Endodermal cell (in vitro differentiated cells): ENCODE measurements around the gene MINDY4. TPM values are rescaled to one million over a fixed set of nuclear protein-coding genes. Genes with fewer than 3 reads are reported as not detected.

ENCODE experiments used
- DNase-seq: peaks from one replicate; pipeline ENCODE4 v3.0.0-alpha.2; 2017
- H3K27ac ChIP-seq: 2 replicates; pipeline ENCODE4 v1.5.1; 2013; ENCODE audit warnings: mild to moderate bottlenecking, low read depth, low read length, moderate library complexity
- H3K27me3 ChIP-seq: 2 replicates; pipeline ENCODE4 v1.6.1; 2013; ENCODE audit warnings: mild to moderate bottlenecking, low read length, moderate library complexity; ENCODE audit not compliant: insufficient read depth, control insufficient read depth, poor library complexity, severe bottlenecking
- H3K36me3 ChIP-seq: 2 replicates; pipeline ENCODE4 v1.7.0; 2013; ENCODE audit warnings: mild to moderate bottlenecking, low read length, moderate library complexity; ENCODE audit not compliant: control insufficient read depth, insufficient read depth
- H3K4me1 ChIP-seq: one replicate; pipeline ENCODE4 v1.7.0; 2013; ENCODE audit warnings: low read length; ENCODE audit not compliant: control insufficient read depth, insufficient read depth
- H3K4me3 ChIP-seq: 2 replicates; pipeline ENCODE4 v1.5.1; 2013; ENCODE audit warnings: mild to moderate bottlenecking, low read length, moderate library complexity
- H3K9ac ChIP-seq: 2 replicates; pipeline ENCODE4 v1.6.1; 2013; ENCODE audit warnings: mild to moderate bottlenecking, low read length, moderate library complexity; ENCODE audit not compliant: poor library complexity, severe bottlenecking; ENCODE audit errors: extremely low read depth
- H3K9me3 ChIP-seq: 2 replicates; pipeline ENCODE4 v1.6.1; 2013; ENCODE audit warnings: mild to moderate bottlenecking, low read length, moderate library complexity; ENCODE audit not compliant: control insufficient read depth
- H3K27ac Mint-ChIP-seq: 2 replicates; pipeline ENCODE4 v1.8.0; 2020; ENCODE audit warnings: mixed read lengths
- H3K27me3 Mint-ChIP-seq: 2 replicates; pipeline ENCODE4 v1.8.0; 2021; ENCODE audit warnings: mild to moderate bottlenecking, mixed read lengths; ENCODE audit not compliant: insufficient read depth
- H3K36me3 Mint-ChIP-seq: 2 replicates; pipeline ENCODE4 v1.8.0; 2020; ENCODE audit warnings: low read depth, mixed read lengths
- H3K4me1 Mint-ChIP-seq: 2 replicates; pipeline ENCODE4 v1.8.0; 2020; ENCODE audit warnings: mixed read lengths
- H3K4me3 Mint-ChIP-seq: 2 replicates; pipeline ENCODE4 v1.8.0; 2020; ENCODE audit warnings: mild to moderate bottlenecking, moderate library complexity, mixed read lengths
- H3K9me3 Mint-ChIP-seq: 2 replicates; pipeline ENCODE4 v1.8.0; 2020; ENCODE audit warnings: mild to moderate bottlenecking, mixed read lengths
- WGBS, 2 experiments: methylation state at CpG; one replicate each; pipeline versions ENCODE4 v1.1.5 to v1.1.7; 2013; ENCODE audit warnings: missing lambda C conversion rate in 2 of 2, mixed read lengths in 1 of 2; ENCODE audit not compliant: insufficient coverage in 1 of 2, insufficient read length in 1 of 2; 5-methylcytosine and 5-hydroxymethylcytosine counted together
- long read RNA-seq, 4 experiments: library from polyadenylated mRNA in 2 of 4; library from RNA in 1 of 4; library from capped mRNA in 1 of 4; stranded (forward) in 3 of 4; unstranded in 1 of 4; transcript quantifications; one replicate each; pipeline ENCODE4 v2.0.0, GENCODE V29; 2020 to 2021; ENCODE audit warnings: inconsistent platforms in 1 of 4
- polyA plus RNA-seq, 2 experiments: library from polyadenylated mRNA; stranded (reverse); fragments of 50-300 nt; gene quantifications; one replicate each; pipeline ENCODE4 v1.2.3, GENCODE V29; 2013
- total RNA-seq, 2 donors: library from RNA; stranded (reverse); fragmentation: NEBNext Ultra II Directional in 1 of 2; extraction: Animal tissue kit (Norgen Biotek cat#: 25700) in 1 of 2; gene quantifications; 2 replicates in 1 of 2; 3 replicates in 1 of 2; pipeline ENCODE4 v1.2.1, GENCODE V29; 2021
- TF ChIP-seq, protein P1 (sequence below): fragments of 200-600 bp; sonication (generic); conservative IDR thresholded peaks from 2 replicates; pipeline ENCODE4 v1.5.0; 2021; ENCODE audit warnings: antibody characterized with exemption, mild to moderate bottlenecking

The MINDY4 gene
- total RNA-seq: 1 to 10 TPM; 7.2 to 8.1 TPM
- polyA plus RNA-seq (2013, experiment 1 of 2): 4.4 TPM
- polyA plus RNA-seq (2013, experiment 2 of 2): 4.1 TPM
- long read RNA-seq, experiment 1, partial matches to known transcripts: 3 of 4 reads
- long read RNA-seq, experiment 1, other reads (novel, unspliced or antisense): 1 of 4 reads
- long read RNA-seq, experiment 2, partial matches to known transcripts: 2 of 7 reads
- long read RNA-seq, experiment 2, other reads (novel, unspliced or antisense): 2 of 7 reads
- long read RNA-seq, experiment 3, transcript MINDY4-201 (18 exons, 2,733 nt): major isoform, 11 of 15 reads
- long read RNA-seq, experiment 3, partial matches to known transcripts: 2 of 15 reads
- long read RNA-seq, experiment 3, other reads (novel, unspliced or antisense): 2 of 15 reads
- long read RNA-seq, experiment 4, partial matches to known transcripts: 2 of 3 reads
- long read RNA-seq, experiment 4, other reads (novel, unspliced or antisense): 1 of 3 reads

DNA sequence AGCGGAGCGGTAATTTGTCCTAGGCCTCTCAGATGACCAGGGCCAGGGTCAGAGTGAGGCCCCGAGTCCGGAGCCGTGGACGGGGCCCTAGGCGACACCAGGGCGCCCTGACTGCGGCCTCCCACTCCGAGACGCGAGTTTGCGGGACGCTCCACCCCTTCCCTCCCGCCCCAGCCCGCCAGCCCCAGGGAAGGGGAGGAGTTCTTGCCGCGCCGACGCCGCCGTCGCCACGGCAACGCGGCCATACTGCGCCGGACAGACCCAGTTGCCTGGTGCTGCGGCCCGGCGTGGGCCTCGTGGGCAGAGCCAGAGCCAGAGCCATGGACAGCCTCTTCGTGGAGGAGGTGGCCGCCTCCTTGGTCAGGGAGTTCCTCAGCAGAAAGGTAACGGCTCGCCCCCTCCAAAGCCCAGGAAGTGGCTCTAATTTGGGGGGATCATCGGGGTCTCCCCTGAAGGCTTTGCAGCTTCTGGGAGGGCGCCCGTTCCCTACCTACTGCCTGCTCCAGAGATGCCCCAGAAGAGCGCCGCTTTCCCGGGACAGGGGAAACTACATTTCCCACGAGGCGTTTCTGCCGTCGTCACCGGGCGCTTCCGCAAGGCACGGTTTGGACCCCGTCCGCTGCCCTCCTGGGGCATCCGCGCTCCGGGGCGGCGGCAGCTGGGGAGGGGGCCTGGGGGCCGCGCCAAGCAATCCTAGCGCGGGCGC, at the start of gene MINDY4:
MINDY4 (plus strand) TSS at position 244 of the 706 bp plus-strand sequence; CDS start at position 321, 77 bp downstream.
- Mint-ChIP-seq H3K27me3 (peaks cover 13% of the 10 kb centered on the region), H3K9me3 (no peaks in the 10 kb centered on the region), H3K4me3 (peak within 1 kb of the TSS; percentile 64), H3K4me1 (peaks cover 10% of the 10 kb centered on the region), H3K27ac (peak within 1 kb of the TSS; percentile 27), H3K36me3 (no peaks in the 10 kb centered on the region)
- Histone ChIP-seq H3K27me3 (no peaks in the 10 kb centered on the region), H3K9ac (peak within 1 kb of the TSS; percentile 83), H3K36me3 (no peaks in the 10 kb centered on the region), H3K27ac (peak within 1 kb of the TSS; percentile 69), H3K4me1 (no peaks in the 10 kb centered on the region), H3K4me3 (peak within 1 kb of the TSS; percentile 90), H3K9me3 (no peaks in the 10 kb centered on the region)
- 3 to 9% methylated on average over 24 to 62 of the region's 62 CpGs for WGBS, 2 experiments
- peak; percentile 92 for DNase-seq
- TF ChIP-seq, protein P1, sequence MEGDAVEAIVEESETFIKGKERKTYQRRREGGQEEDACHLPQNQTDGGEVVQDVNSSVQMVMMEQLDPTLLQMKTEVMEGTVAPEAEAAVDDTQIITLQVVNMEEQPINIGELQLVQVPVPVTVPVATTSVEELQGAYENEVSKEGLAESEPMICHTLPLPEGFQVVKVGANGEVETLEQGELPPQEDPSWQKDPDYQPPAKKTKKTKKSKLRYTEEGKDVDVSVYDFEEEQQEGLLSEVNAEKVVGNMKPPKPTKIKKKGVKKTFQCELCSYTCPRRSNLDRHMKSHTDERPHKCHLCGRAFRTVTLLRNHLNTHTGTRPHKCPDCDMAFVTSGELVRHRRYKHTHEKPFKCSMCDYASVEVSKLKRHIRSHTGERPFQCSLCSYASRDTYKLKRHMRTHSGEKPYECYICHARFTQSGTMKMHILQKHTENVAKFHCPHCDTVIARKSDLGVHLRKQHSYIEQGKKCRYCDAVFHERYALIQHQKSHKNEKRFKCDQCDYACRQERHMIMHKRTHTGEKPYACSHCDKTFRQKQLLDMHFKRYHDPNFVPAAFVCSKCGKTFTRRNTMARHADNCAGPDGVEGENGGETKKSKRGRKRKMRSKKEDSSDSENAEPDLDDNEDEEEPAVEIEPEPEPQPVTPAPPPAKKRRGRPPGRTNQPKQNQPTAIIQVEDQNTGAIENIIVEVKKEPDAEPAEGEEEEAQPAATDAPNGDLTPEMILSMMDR: no peak

DNA sequence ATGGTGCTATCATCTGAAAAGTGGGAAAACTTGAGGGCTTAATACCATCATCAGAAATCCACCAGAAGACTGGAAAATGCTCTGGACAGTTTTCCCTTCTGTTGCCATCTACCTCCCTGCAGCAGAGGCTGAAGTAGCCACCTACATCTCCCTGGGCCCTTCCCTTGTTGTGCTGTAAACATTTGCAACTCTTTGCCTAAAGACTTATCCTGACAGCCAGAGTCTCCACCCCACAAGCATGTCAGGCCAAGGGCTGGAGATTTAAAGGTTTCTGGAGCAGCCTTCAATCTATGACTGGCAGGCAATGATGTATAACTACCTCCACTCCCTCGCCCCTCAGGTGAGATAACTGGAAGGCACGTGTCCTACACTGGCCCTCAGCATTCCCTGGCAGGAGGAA, 49.0 kb upstream of the MINDY4 start:
- peaks cover 6% of the 10 kb centered on the region for H3K27me3 ChIP-seq
- no peaks in the 10 kb centered on the region for H3K36me3 ChIP-seq
- H3K4me3 ChIP-seq: no peak overlapping the region
- no peaks in the 10 kb centered on the region for H3K4me1 ChIP-seq
- WGBS, 2 experiments: 82 to 90% methylated on average over 2 of the region's 2 CpGs
- Mint-ChIP-seq H3K4me3 (no peak overlapping the region), H3K9me3 (peaks cover 36% of the 10 kb centered on the region), H3K4me1 (peaks cover 4% of the 10 kb centered on the region), H3K36me3 (peaks cover 6% of the 10 kb centered on the region), H3K27ac (no peak overlapping the region), H3K27me3 (peaks cover 26% of the 10 kb centered on the region)
- H3K27ac ChIP-seq: no peak overlapping the region
- DNase-seq: no peak
- peaks cover 11% of the 10 kb centered on the region for H3K9me3 ChIP-seq
- TF ChIP-seq, protein P1: no peak
- no peak overlapping the region for H3K9ac ChIP-seq

DNA sequence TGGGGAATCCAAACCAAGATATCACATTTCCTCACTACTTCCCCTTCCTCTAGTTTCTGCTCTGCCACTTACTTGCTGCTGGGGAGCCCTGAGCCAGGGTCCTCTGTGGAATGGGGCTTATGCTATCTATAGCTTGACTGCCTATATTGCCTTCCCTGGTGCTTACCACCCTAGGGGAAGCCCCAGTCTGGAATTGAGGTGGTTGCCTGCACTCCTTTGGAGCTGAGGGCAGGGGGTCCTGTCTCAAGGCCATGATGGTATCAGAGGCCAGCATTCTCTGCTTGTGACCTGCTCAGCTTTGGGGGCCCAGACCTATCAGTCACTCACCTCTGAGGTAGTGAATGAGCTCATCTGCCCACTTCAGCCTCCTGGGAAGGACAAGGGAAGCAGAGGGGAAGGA, 48.5 kb upstream of the MINDY4 start:
- Mint-ChIP-seq H3K27me3 (peaks cover 24% of the 10 kb centered on the region), H3K27ac (no peak overlapping the region), H3K4me1 (peaks cover 7% of the 10 kb centered on the region), H3K9me3 (peaks cover 33% of the 10 kb centered on the region), H3K4me3 (no peak overlapping the region), H3K36me3 (peaks cover 6% of the 10 kb centered on the region)
- H3K4me1 ChIP-seq: no peaks in the 10 kb centered on the region
- H3K9ac ChIP-seq: no peak overlapping the region
- DNase-seq: no peak
- no peak overlapping the region for H3K4me3 ChIP-seq
- H3K27ac ChIP-seq: no peak overlapping the region
- H3K9me3 ChIP-seq: peaks cover 10% of the 10 kb centered on the region
- TF ChIP-seq, protein P1: no peak
- H3K27me3 ChIP-seq: peaks cover 6% of the 10 kb centered on the region
- no peaks in the 10 kb centered on the region for H3K36me3 ChIP-seq
